MM.1S (cell line): ENCODE measurements around the gene LAP3.

Experiments
- CTCF ChIP-seq: fragments of 300-600 bp; sonication (generic); IDR thresholded peaks from 2 replicates; pipeline ENCODE4 v1.5.1; 2016; ENCODE audit warnings: antibody characterized with exemption, low read length, mixed read lengths
- EZH2 ChIP-seq: fragments of 300-600 bp; sonication (generic); optimal IDR thresholded peaks from 2 replicates; pipeline ENCODE3; 2017; ENCODE audit warnings: low read depth, mild to moderate bottlenecking, antibody characterized with exemption, low read length, mixed read lengths
- EZH2phosphoT487 ChIP-seq: fragments of 300-600 bp; sonication (generic); IDR thresholded peaks from 2 replicates; pipeline ENCODE4 v1.6.1; 2018; ENCODE audit warnings: antibody characterized with exemption, low read length

GRCh38 chr4:17560065-17560673, 16.8 kb upstream of the LAP3 start:
- TF ChIP-seq CTCF (no peak), EZH2 (no peak), EZH2phosphoT487 (no peak)
